ENCODE results near the gene MARVELD1.

DNA sequence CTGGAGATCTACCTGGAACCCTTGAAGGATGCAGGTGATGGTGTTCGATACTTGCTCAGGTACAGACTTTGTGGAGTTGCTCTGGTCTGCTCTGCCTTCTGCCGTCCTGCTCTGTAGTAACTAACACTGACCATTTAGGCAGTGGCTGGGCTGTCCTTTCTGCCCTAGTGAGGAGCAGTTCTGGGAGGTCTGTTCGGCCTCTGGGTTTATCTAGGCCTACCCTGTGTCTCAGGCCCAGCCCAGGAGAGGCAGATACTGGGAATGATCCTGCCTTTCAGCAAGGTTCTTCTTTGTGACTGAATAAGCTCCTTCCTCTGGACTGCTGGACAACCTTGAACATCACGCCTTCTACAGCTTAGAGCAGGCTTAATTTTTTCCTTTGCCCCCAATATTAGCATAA, 25.1 kb downstream of the MARVELD1 start:
- TF ChIP-seq POLR2A (IDR thresholded peaks at IDR 0.05) = no peak
- TF ChIP-seq, protein P1, sequence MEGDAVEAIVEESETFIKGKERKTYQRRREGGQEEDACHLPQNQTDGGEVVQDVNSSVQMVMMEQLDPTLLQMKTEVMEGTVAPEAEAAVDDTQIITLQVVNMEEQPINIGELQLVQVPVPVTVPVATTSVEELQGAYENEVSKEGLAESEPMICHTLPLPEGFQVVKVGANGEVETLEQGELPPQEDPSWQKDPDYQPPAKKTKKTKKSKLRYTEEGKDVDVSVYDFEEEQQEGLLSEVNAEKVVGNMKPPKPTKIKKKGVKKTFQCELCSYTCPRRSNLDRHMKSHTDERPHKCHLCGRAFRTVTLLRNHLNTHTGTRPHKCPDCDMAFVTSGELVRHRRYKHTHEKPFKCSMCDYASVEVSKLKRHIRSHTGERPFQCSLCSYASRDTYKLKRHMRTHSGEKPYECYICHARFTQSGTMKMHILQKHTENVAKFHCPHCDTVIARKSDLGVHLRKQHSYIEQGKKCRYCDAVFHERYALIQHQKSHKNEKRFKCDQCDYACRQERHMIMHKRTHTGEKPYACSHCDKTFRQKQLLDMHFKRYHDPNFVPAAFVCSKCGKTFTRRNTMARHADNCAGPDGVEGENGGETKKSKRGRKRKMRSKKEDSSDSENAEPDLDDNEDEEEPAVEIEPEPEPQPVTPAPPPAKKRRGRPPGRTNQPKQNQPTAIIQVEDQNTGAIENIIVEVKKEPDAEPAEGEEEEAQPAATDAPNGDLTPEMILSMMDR (IDR thresholded peaks at IDR 0.05) = no peak

Data from stomach (tissue), 4 donors.